Lower leg skin (tissue), 3 donors: ENCODE measurements around the gene TRIM9.

Experiments used
- CTCF ChIP-seq, 3 donors: fragments of 450-650 bp; IDR thresholded peaks; one replicate each; pipeline ENCODE4 v1.5.1; 2016; ENCODE audit warnings: antibody characterized with exemption in 3 of 3, mild to moderate bottlenecking in 3 of 3, moderate library complexity in 2 of 3
- POLR2A ChIP-seq, 2 donors: fragments of 450-650 bp; IDR thresholded peaks; one replicate each; pipeline ENCODE4 v1.6.1; 2016 to 2017; ENCODE audit warnings: antibody characterized with exemption in 2 of 2, mild to moderate bottlenecking in 1 of 2, moderate library complexity in 1 of 2

GRCh38 chr14:51084507-51084906 is 10.4 kb downstream of the TRIM9 start:
- TF ChIP-seq CTCF (IDR thresholded peaks at IDR 0.05) (no peak), POLR2A (IDR thresholded peaks at IDR 0.05) (no peak)
